ENCODE measurements around the gene CCDC7.

CCDC7 gene

GRCh38 chr10:32419615-32420014 is 26.3 kb upstream of the CCDC7 start:
- no peak overlapping the region for H3K27ac ChIP-seq
- TF ChIP-seq CTCF (conservative IDR thresholded peaks at IDR 0.05), result no peak

DNA sequence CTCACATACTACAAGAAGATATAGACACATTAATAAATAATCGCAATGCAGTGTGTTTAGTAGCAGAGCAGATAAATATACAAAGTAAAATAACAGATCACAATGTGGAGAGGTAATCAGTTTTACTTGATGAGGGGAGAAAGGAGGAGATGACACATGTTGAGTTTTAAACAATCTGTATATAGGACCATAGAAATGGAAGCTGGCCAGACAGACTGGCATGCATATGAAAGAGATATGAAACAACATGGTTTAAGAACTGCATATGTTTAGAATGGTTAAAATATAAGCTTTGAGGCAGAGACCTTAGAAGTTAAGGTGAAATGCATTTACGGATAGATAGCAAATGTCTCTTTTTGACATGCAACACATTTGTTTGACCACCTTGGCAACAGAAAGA is 19.8 kb upstream of the CCDC7 start:
- no peak overlapping the region for H3K27ac ChIP-seq
- TF ChIP-seq CTCF (conservative IDR thresholded peaks at IDR 0.05), result no peak

DNA sequence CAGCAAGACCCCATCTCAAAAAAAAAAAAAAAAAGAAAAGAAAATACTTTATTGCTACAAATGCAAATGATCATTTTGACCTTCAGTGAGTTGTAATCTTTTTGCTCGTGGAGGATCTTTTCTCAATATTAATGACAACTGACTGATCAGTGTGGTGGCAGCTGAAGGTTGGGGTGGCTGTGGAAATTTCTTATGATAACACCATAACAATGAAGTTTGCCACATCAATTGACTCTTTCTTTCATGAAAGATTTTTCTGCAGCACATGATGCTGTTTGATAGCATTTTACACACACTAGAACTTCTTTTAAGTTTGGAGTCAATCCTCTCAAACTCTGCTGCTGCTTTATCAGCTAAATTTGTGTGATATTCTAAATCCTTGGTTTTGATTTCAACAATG is 12.4 kb upstream of the CCDC7 start:
- no peak overlapping the region for H3K27ac ChIP-seq
- no peak for TF ChIP-seq CTCF (conservative IDR thresholded peaks at IDR 0.05)

DNA sequence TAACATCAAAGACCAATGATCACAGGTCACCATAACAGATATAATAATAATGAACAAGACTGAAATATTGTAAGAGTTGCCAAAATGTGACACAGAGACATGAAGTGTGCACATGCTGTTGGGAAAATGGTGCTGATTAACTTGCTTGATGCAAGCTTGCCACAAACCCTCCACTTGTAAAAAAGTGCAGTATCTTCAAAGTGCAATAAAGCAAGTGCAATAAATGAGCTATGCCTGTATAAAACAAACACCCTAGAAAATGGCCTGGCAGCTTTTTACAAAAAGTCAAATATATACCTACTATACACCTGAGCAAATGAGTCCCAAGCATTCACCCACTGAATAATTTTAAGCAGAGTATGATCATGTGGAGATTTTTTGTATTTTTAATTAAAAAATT is 9.7 kb upstream of the CCDC7 start:
- no peak overlapping the region for H3K27ac ChIP-seq
- no peak for TF ChIP-seq CTCF (conservative IDR thresholded peaks at IDR 0.05)

DNA sequence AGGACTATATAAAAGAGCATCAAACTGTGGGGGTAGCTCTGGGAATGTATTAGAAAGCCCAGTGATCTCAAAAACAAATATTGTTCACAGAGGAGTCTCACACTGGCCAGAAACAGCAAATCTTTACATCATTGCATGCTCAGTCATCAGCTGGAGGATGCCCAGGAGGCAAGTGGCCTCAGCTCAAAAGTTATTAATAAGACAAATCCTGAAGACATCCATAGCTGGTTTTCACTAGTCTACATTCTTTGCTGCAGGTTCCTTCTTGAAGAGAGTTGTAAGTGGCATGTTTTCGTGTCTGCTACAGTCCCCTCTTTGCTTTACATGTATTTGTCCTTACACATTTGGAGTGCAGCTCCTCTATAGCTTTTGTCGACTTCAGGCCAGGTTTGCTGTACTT is 8.6 kb upstream of the CCDC7 start:
- no peak overlapping the region for H3K27ac ChIP-seq
- no peak for TF ChIP-seq CTCF (conservative IDR thresholded peaks at IDR 0.05)

DNA sequence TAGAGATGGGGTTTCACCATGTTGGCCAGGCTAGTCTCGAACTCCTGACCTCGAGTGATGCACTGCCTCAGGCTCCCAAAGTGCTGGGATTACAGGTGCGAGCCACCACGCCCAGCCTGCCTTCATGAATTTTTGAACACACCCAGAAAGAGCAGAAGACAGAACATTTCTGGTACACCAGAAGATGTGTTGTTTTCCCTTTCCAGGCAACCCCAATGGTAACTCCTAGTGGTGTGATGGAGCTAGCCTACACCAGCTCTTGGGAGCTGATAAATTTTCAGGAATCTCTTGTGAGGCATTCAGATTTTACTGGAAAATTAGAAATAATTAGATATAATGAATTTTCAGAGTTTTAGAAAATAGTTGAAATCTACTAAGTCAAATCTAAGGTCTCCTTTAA is 904 bp upstream of the CCDC7 start:
- no peak for TF ChIP-seq CTCF (conservative IDR thresholded peaks at IDR 0.05)
- peak overlapping the region; percentile 93 for H3K27ac ChIP-seq

DNA sequence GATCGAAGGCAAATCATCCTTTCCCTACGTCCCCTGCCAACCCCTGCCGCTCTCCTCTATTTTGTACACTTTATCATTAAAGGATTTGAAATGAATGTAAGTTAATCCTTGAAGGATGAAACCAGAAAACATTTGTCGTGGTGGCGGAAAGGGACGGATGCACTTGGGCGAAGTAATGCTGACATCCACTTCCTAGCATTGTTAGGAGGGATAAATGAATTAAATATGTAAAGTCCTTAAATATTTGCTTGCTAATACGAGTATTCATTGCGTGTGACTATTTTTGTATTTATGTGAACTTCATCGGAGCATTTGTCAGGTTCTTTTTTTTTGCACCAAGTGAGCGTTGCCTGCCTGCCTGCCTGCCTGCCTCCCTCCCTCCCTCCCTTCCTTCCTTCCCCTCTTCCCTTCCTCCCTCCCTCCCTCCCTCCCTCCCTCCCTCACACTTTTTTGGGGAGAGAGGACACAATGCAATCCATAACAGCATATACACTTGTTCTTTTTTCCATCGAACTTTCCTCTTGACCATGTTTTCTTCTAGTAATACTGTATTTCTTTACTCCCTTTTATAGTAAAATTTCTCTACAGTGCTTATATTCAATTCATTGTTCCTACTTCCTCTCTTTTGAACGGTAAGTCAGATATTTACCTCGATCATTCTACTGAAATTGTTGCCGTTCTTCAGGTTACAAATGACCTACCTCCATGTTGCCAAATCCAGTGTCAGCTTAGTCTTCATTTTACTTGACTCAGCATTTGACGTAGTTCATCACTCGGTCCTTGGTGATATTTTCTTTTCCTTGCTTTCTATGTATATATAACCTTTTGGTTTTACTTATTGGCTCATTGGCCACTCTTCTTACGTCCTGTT is 831 bp downstream of the CCDC7 start:
- no peak for TF ChIP-seq CTCF (conservative IDR thresholded peaks at IDR 0.05)
- peak overlapping the region; percentile 93 for H3K27ac ChIP-seq

Measured in VCaP (cell line).